GM12874 (cell line): Measurements from ENCODE around the gene OR10H1.

Experiments used
- CTCF ChIP-seq: IDR thresholded peaks from 2 replicates; pipeline ENCODE4 v1.5.1; 2011; ENCODE audit warnings: low read depth, mild to moderate bottlenecking, control low read depth, low read length, moderate library complexity; ENCODE audit not compliant: insufficient read depth

The OR10H1 gene

GRCh38 chr19:15812060-15812722 is 3.3 kb downstream of the OR10H1 start:
- no peak; the same call in 1 of the 2 replicates for TF ChIP-seq CTCF

DNA sequence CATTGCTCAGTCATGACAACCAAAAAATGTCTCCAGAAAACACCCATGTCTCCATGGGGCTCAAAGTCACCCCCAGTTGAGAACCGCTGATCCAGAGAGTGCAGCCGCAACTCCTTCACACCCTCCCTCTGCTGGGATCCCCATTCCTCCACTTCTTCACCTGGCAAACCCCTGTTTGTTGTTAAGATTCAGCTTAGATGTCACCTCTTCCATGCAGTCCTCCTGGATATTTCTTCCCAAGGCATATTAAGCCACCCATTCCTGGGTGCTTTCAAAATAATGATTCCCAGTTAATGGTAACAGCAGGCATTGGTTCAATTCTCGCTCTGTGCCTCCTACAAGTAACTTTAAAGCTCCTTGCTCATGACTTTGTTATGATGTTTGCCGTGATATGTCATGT is 4.0 kb downstream of the OR10H1 start:
- no peak for TF ChIP-seq CTCF

GRCh38 chr19:15810335-15810734 is 5.1 kb downstream of the OR10H1 start:
- 0 out of 2 replicates have a peak, but pooled peaks have one; percentile 1 for TF ChIP-seq CTCF

GRCh38 chr19:15790096-15790495 is 25.4 kb downstream of the OR10H1 start:
- no peak for TF ChIP-seq CTCF

DNA sequence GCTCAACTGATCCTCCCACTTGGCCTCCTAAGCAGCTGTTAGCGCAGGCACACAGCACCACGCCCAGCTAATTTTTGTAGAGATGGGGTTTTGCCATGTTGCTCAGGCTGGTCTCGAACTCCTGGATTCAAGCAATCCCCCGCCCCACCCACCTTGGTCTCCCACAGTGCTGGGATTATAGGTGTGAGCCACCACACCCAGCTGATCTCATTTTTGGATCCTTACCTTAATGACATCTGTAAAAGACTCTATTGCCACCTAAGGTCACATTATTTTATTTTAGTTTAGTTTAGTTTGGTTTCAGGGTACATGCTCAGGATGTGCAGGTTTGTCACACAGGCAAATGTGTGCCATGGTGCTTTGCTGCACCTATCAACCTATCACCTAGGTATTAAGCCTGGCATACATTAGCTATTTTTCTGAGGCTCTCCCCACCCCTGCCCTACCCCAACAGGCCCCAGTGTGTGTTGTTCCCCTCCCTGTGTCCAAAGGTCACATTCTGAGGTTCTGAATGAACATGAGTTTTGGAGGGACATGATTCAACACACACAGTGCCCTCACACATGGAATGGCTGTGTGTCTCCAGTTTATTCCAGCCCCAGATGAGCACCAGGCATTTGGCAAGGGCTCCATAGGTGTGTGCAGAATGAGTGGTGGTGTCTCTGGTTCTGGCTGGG is 26.7 kb downstream of the OR10H1 start:
- no peak for TF ChIP-seq CTCF

- no peak for TF ChIP-seq CTCF
These were observed 27.8 kb downstream of the OR10H1 start, which contains the start of gene OR10H5 for GRCh38 chr19:15787611-15788155. Gene OR10H5 (plus strand): TSS chr19:15787661. CDS start chr19:15794049, 6,388 bp downstream.

DNA sequence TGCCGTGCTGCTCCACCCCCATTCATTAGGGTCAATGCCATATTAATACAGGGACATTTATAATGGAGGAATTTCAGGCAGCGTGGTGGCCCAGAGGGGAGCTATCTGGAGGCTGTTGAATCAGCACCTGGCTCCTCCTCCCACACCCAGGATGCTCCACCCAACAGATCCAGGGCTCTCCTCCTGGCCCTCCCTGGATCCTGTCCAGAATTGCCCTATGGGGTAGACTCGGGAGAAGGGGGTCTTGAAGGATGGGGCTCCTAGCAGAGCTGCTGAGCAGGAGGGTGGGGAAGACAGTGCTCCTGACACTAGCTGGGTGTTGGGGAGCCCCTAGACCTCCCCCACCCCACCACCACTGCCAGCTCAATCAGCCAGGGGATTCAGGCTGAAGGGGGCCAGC is 33.3 kb downstream of the OR10H1 start:
- TF ChIP-seq CTCF: no peak
